ENCODE results near the gene TAP2.
A peak's percentile ranks its signal among the peaks of the same experiment; 100 is the strongest.
"Not testable (repeated sequence)": the region's sequence is repeated elsewhere in the genome, so short reads cannot be mapped to it uniquely, and the experiment has no call there.

TAP2 gene

DNA sequence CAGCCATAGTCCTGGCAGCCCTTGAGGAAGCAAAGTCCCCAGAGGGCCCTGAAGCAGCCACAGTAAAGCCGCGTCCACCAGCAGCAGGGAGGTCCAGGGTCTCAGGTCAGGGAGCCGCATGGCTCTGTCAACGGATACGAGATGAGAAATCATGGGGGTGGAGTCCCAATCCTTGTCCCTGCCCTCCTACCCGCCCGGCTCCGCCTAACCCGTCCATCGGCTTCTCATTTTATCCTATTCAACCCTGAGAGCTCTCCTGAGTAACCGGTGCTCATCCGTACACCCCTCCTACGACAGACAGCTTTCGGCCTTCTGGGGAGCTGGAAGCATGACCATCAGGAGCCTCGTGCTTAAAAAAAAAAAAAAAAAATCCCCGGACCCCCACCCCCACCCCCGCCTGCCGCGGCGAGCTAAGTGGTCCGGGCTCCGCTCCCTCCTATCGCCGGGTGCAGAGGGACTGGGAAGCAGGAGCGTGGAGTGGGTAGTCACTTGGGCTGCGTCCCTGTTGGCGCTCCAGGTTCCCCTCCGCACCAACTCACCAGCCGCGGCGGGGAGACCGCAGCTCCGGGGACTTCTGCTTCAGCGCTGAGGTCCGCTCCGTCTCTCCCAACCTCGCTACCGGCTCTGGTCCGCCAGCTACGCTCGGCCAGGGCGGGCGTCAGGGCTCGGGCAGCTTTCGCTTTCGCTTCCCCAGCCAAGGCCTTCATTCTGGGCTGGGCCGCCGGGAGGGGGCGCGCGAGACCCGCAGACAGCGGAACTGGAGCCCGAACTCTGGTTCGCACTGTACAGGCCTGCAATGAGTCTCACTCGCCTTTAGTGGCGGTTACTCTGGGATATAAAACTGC lies at the start of gene TAP2:
TSS of gene TAP2 (minus strand) at position 626 of the 845 bp plus-strand sequence. CDS start at position 120, 506 bp downstream.
- DNase-seq: peak; percentile 83

DNA sequence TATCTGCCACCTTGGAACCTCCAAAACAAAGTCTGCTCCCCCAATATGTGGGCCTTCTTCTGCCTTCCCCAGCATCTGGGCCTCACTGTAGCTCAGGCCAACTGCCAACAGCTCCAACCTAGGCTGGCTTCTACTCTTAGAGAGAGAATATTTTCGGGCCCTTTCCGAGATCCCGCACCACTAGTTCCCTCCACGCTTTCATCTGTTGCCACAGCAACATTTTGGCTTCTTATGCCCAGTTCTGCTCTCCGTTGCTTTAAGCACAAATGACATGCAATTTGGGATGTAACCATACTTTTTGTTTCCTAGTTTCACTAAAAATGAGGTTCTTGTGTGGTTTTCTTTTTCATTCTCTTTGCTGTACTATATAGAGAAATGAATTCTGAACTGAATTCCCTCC lies 49.1 kb upstream of the TAP2 start:
- no peak for DNase-seq

DNA sequence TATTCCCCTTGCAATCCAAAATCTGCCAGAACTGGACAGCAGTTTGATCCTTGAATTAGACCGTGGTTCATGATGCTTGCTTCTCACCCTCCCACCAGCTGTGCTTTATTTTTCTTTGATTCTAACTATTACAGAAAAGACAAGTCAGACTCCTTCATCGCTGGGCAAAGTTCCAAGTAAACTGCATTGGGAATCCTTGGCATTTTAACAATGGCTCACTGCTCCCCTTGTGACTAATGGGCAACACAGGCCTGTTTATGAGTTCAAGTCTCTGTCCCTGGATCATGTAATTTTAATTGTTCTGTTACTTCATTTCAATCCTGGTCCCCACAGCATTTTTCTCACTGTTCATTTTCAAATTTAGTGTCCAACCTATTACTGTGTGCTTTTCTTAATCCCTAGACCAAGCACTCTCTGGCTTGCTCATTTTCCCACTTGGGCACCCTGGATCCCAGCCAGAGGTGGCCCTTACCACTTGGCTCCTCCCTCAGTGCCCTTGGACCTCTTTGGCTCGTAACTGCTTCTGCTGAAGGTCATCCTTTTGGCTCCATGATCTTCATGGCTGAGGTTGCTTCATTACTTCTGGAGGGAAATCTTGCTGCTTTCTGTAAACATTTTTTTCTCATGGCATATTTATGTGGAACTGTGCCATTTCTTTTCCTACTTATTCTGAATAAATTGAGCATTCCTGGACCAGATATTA lies 48.3 kb upstream of the TAP2 start:
- peak; percentile 57 for DNase-seq

DNA sequence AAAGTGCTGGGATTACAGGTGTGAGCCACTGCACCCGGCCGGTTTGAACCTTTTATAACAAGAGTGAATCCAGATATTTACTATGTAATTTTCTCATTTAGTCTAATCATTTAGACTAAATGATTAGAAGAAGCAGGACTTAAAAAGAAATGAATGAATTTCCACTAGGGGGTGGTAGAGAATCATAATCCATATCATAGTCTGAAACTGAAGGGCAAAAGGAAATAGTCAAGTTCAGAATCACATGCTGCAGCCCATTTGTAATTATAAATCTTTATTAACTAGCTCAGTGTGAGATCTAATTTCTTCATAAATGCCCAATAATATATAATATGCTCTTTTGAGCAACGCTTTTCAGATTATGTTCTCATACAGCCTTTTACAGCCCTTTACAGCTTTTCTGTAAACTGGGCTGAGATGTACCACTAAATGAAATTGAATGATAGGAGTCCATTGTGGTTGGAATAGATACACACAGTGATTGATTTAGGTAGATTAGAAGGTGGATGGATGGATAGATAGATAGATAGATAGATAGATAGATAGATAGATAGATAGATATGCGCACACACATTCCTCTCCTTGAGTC lies 47.3 kb upstream of the TAP2 start:
- DNase-seq: peak; percentile 76

DNA sequence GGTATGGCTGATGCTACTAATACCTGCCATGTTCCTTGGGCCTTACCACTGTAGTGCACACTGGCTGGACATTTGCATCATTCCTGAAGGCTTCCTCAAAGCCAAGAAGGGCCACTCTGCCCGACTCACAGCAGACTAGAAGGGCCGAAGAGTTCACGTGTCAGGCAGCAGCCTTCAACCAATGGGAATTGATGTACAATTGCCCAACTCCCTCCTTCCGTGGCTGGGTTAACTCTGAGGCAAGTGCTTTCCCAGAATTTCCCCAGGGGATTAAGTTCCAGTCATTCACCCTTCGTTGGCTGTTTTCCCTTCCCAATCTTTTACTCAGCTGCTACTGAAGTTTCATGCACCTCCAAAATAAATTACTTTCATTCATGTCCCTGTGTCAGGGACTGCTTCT lies 45.2 kb upstream of the TAP2 start:
- DNase-seq: no peak

DNA sequence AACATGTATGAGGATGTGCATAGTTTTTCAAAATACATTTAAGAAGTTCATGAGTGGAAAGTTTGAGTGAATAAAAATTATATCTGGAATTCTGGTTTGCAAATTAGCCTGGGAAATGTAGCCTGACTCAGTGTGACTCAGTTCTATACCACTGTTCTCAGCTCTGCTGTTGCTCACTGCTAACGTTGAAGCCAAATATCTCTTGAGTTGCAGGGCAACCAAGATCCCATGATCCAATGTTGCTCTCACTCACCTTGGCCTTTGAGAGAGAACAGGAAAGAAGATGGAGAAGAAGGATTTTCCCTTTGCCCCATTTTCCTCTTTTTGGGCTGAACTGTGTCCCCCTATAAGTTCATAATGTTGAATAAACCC lies 44.3 kb upstream of the TAP2 start:
- DNase-seq: no peak

DNA sequence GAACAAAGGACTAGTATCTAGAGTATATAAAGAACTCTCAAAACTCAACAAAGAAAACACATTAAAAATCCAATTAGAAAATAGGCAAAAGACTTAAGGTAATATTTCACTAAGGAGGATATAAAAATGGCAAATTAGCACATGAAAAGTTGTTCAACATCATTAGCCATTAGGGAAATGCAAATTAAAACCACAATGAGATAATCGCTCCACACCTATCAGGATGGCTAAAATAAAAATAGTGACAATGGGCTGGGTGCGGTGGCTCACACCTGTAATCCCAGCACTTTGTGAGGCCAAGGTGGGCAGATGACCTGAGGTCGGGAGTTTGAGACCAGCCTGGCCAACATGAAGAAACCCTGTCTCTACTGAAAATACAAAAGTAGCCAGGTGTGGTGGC lies 42.4 kb upstream of the TAP2 start:
- not testable (repeated sequence) for DNase-seq

DNA sequence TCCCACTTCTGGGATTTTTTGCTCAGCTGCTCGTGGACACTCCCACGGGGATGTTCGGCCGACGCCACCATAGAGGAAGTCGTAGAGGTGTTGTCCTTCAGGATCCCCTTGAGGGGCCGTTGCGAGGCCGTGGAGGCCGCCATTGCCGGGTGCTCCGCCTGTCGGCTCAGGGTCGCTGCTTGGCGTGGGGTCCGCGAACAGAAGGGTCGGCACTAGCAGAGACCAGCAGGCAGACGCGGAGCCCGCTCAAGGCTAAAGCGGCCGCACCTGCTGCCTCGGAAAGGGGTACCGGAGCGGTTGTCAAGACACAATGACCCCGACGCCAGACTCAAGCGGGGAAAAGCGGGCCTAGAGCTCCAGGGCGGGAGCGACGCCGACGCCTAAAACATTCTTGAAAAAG lies 41.2 kb upstream of the TAP2 start:
- DNase-seq: no peak

DNA sequence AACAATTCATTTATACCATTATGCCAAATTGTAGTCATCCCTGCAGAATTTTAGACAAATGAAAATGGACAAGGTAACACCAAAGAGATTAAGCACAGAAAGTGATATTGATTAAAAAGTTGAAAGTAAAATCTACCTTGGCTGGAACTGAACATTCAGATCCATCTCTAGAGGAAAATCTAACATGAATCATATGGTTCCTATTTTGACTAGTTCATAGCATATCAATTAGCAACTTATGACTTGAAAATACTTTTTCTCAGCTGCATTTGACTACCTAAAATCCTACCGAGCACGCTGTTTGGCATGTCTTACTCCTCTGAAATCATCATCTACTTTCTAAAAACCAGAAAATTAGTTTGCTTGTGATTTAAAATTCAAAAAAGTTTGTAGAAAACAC lies 38.1 kb upstream of the TAP2 start:
- no peak for DNase-seq

DNA sequence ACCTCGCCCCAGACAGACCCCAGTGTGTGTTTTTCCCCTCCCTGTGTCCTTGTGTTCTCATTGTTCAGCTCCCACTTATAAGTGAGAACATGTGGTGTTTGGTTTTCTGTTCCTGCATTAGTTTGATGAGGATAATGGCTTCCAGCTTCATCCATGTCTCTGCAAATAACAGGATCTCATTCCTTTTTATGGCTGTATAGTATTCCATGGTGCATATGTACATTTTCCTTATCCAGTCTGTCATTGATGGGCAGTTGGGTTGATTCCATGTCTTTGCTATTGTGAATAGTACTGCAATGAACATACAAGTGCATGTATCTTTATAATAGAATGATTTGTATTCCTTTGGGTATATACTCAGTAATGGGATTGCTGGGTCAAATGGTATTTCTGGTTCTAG lies 35.4 kb upstream of the TAP2 start:
- not testable (repeated sequence) for DNase-seq

DNA sequence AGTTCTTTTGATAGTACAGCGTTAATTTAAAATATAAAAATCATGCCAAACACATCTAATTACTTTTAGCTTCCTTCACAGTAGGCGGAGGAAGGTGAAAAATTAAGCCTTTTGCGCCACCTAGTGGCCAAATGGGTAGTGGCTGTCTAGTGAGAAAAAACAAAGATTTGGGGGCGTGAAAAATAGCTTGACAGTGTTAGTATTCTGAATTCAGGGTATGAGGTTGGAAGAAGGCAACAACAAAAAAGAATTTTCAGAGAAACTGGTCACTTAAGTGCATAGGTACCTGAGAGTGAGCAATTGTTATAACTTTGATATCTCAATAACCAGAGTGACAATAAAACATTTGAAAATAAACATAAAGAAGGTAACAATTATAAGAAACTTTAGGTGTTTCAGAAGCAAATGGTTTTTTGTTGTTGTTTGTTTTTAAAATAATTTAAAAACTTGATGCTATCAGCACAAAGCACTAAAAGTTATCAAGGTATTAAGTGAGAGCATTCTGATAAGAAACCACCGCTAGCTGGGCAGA lies 29.8 kb upstream of the TAP2 start:
- DNase-seq: peak; percentile 58

DNA sequence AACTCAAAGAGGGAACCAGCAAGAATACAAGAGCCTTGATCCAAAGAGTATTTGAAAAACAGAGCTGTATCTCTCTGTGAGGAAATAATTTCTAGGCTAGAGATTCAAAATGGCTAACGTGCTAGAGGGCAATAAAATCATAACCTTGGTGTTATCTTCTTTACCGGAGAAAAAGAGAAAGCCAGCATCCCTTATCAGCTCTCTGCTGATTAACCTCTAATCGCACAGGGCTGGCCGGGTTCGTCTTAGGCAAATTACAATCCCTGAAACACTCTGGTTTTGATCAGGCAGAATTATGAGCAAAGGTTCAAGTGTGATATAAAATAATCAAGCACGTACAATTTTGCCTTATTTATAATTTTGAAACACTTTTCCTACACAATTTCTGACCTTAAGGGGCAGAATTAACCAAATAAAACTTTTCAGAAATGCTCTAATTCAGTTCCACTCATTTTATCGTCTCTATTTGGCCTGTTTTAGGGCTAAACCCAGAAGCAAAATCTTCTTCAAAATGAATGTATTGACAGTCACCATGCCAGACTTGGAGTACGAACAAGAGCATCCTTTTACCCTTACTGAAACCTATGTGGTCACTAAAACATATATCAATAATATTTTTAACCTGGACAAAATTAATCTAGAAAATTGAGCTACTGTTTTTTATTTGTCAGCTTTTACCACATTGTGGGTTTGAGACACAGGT lies 29.2 kb upstream of the TAP2 start:
- no peak for DNase-seq

DNA sequence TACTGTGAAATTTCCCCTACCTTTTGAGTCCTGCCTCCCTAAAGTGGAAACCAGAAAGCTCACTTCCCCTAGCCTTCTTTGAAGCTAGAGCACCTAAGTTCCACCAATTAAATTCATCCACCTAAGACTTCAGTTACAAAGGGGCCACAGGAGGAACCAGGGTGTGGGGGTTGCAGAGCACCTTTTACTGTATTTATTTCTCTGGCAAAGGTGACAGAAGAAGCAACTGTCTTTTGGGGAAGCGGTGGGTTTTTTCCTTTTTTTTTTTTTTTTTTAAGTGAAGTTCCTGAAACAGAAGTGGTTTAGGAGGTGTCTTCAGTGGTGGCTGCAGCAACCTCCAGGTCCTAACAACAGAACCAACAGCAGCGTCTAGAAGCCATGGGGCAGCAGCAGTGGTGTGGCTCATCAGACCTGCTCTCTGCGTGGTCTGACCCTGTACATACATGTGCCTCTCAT lies 28.5 kb upstream of the TAP2 start:
- no peak for DNase-seq

DNA sequence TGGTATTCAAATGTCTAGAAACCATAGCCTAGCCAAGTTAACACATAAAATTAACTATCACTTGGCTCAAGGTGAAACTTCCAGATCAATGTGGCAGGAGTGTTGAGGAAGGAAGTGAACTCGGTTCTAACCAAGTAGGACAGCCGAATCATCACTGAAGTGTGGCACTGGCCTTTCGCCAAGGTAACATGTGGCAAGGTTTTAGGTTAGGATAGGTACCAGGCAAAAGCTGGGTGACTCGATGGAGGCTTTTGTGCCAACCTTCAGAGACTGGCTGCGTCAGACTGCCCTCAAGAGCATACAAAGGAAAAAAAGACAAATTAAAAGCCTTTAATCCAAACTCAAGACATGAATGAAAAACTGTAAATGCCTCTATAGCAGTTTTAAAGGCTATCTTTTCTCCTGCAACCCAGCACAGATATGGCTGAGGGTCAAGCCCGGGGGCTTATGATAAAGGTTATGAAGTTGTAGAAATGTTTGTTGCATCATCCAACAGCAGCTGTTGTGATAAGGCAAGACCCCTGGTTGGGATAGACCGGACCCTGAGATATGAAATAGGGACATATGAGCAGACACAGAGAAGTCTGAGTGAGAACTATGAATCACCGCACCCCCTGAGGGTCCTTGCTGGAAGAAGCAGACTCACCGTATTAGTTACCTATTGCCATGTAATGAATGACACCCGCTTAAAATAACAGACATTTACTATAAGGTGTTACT lies 27.3 kb upstream of the TAP2 start:
- DNase-seq: no peak

DNA sequence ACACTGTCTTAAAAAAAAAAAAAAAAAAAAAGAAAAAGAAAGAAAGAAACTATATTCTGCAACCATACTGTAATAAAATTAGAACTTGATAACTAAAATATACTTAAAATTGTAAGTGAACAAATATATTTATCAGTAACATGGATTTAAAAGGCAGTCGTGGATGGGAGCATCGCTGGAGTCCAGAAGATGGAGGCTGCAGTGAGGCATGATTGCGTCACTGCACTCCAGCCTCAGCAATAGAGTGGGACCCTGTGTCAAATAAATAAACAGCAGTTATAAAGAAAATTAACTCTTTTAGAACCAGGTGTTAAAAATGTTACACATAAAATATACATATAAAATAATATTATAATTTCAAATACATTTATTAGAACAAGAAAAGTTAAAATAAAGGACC lies 24.2 kb upstream of the TAP2 start:
- DNase-seq: no peak

DNA sequence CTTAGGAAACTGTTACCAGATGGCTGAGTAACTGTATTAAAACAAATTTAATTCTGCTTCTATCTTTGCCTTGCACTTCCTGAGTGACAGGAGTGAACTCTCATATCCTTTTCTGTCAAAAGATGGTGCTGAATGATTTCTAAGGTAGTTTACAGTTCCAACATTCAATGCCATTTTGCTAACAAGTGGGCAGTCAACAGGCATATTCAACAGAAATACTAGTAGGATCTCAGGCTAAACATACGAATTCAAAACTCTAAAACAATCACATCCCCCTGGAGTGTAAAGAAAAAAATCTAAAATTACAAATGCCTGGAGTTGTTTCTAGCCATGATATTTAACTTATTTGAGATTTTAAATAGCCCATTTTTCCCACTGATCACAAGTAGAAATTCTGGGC lies 22.1 kb upstream of the TAP2 start:
- no peak for DNase-seq

DNA sequence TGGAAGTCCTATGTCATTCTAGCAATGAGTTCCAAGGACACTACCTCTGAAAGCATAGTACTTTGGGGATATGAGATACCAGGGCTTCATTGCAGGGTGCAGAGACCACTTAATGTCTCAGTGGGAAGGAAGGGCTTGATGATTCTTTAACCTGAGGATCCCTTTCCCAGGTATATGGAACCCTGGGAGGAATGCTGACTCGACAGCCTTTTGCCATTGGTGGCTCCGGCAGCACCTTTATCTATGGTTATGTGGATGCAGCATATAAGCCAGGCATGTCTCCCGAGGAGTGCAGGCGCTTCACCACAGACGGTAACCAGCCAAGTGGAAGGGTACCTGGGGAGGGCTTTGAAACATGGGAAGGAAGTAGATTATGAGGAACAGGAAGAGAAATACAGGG lies 19.7 kb upstream of the TAP2 start:
- no peak for DNase-seq

DNA sequence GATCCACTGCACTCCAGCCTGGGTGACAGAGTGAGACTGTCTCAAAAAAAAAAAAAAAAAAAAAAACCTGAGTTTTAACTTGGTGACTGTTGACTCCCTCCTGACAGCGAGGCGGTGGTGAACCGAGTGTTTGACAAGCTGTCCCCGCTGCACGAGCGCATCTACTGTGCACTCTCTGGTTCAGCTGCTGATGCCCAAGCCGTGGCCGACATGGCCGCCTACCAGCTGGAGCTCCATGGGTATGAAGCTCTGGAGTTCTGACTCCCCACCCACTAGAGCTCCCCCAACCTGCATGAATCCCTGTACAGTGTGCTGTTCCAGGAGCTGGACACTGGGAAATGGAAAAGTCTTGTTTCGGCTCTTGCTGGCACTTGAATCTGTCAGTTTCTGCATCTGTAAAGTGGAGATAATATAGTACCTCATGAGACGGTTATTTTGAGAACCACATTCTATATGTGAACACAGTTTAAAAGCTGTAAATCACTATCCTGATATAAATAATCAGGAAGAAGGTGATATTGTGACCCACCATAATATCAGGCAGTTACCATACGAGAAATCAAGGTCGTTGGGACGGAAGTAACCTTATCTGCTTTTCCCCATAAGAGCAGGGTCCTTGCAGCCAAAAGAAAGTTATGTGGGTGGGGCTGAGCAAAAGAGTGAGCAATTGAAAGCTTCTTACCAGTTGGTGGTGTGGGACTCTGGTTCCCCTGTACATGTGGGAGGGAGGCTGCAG lies 18.8 kb upstream of the TAP2 start:
- DNase-seq: no peak

DNA sequence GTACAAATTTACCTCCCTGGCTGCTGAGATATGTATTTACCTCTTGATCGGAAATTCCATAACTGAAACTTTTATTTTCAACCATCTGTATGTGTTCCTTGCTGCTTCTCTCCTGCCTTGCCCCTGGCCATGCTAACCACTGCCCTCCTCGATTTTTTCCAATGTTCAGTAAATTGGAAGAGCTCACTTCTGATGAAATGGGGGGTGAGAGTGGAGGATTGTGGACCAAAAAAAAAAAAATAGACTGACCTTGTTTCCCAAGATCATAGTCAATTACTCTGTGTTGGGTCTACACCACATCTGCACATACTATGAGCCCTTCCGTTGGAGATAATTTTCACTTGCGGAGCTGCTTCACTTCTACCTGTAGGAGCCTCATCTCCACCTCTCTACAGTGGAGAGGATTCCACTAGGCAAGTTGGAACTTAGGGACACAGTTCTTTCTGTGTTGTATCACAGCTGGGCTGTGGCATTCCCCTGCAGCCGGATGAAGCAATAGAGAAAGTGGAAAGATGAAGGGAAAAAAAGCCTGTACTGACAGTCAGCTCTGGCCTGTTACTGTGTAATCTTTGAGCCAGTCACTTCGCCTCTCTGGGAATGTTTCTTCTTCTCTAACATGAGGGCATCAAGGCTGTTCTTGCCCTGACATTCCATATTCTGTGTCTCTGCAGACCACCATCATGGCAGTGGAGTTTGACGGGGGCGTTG lies 17.1 kb upstream of the TAP2 start:
- no peak for DNase-seq

DNA sequence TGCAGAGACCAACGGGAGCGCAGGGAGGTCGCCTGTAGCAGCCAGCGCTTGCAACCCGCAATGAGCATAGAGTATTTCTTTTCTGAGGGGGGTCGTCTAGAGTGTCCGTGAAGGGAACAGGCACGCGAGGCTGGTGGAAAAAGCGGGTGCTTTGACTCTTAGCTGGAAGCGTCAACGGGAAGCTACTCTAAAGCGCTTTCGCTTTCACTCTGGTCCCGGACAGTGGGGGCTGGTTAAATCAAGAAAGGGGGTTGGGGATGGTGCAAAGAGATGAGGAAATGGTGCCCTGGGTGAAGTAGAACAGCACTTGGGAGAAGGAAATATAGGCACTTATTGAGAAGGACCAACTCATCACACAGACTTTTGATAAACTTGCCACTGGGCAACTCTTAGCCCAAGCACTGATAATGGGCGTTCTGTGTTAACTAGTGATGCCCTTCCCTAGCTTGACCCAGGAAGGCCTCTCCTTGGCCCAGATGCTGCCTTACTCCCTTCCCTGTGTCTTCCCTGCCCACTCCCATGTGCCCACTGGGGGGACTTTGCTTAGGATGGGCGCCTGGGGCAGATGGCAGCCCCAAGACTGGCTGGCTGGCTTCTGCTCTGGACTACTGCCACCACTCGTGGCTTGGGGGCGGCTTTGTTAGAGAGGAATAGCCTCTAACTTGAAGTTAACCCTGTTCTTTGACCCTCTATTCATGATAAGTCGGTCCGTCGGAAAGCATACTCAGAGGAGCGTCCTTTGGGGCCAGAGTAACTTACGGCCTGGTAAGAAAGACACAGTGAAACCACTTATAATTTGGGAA lies 16.0 kb upstream of the TAP2 start:
- no peak for DNase-seq
